ENCODE measurements around the gene CHIA.

The CHIA gene

DNA sequence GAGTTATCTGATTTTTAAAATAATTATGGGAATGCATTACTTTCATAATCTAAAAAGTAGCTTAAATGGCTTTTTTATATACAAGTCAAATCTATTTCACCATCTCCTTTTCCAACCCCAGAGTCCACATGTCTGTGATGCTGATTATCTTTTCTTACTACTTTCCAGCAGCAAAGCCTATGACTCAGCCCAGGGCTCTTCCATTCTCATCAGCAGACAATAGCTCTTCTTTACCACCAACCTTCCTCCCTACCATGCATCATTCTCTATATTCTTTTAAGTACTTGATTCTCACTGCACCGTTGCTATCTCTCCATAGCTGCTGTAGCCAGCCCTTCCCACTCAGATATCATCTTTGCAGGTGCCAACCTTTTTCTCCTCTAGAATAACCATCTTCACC, 75.6 kb downstream of the CHIA start:
- no peak for DNase-seq (ENCODE audit: low read depth)

DNA sequence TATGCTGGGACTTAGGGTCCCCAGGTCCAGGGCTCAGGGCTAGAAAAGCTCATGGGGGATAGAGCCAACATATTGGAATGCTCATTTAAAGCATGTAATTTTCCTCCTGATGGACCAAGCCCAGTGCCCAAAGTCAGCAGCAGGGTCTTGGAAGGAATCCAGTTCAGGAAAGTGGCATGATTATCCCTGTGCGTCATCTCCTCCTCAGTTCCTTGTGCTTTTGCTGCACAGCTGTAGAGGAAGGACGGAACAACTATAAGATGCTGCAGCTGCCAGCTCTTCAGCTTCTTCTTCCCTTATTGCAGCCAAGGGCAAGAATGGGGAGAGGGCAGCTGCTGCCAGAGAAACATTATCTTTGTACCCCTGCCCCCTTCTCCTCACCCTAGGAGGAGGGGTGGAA, 78.5 kb downstream of the CHIA start:
- no peak for DNase-seq (ENCODE audit: low read depth)

DNA sequence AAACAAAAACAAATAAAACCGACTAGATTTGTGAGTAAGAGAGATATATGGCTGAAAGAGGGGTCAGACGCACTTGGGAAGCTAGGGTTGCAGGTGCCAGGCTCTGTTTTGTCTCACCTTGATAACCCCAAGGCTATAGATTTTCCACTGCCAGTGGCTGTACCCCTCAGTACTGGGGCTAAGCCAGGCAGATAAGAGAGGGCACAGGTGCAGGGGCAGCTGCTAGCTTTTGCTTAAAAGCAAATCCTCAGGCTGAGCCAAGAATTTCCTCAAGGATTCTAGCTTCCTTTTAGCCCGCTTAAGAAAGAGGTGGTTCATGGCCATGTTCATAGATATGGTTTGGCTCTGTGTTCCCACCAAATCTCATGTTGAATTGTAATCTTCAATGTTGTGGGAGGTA, 79.0 kb downstream of the CHIA start:
- DNase-seq (ENCODE audit: low read depth): no peak

Data from activated gamma-delta T cell treated with anti-CD3 and anti-CD28 coated beads, Interleukin-2, amount 50 U/mL, for 16 hours (primary cell).